HEK293 (cell line): Measurements from ENCODE around the gene P2RY13.

ENCODE experiments used
- CTCF ChIA-PET: fragments of 350-600 bp; formaldehyde crosslinking; extraction: SDS; loops from one replicate; lab custom pipeline; 2021; ENCODE audit warnings: antibody characterized with exemption; lab: Yijun Ruan, JAX
- POLR2A ChIA-PET: fragments of 300-600 bp; formaldehyde crosslinking; extraction: SDS; loops from one replicate; lab custom pipeline; 2020; ENCODE audit warnings: antibody characterized with exemption, inconsistent platforms; lab: Yijun Ruan, JAX
- H3K27ac ChIP-seq: fragments of 200-500 bp; sonication (Bioruptor generic); 2 replicates; pipeline ENCODE4 v1.5.1; 2014; ENCODE audit warnings: low read depth, low read length, control low read depth, inconsistent platforms; ENCODE audit errors: extremely low read depth
- H3K36me3 ChIP-seq, 2 experiments: fragments of 200-500 bp in 1 of 2; sonication (Bioruptor generic) in 1 of 2; 1 replicate in 1 of 2; 2 replicates in 1 of 2; pipeline ENCODE4 v1.5.1; 2014 to 2017; ENCODE audit warnings: inconsistent platforms in 2 of 2, low read length in 2 of 2; ENCODE audit not compliant: control insufficient read depth in 2 of 2, insufficient read depth in 1 of 2
- H3K4me1 ChIP-seq: fragments of 200-500 bp; sonication (Bioruptor generic); 2 replicates; pipeline ENCODE4 v1.5.1; 2014; ENCODE audit warnings: mild to moderate bottlenecking, low read length, inconsistent platforms; ENCODE audit not compliant: control insufficient read depth, insufficient read depth
- H3K4me3 ChIP-seq: 2 replicates; pipeline ENCODE4 v1.5.1; 2011; ENCODE audit warnings: low read depth, mild to moderate bottlenecking, control low read depth, low read length, moderate library complexity
- H3K9me3 ChIP-seq: fragments of 200-500 bp; sonication (Bioruptor generic); 2 replicates; pipeline ENCODE4 v1.5.1; 2014; ENCODE audit warnings: low read depth, low read length, inconsistent platforms; ENCODE audit not compliant: control insufficient read depth, insufficient read depth
- BCL6B ChIP-seq: fragments of 450-650 bp; formaldehyde crosslinking; IDR thresholded peaks from 2 replicates; pipeline ENCODE4 v1.5.1; 2017; ENCODE audit warnings: missing biosample characterization, missing genetic modification characterization
- GLI4 ChIP-seq: fragments of 450-650 bp; formaldehyde crosslinking; IDR thresholded peaks from 2 replicates; pipeline ENCODE4 v1.5.1; 2016; ENCODE audit warnings: missing biosample characterization, missing genetic modification characterization
- GLIS2 ChIP-seq: fragments of 450-650 bp; formaldehyde crosslinking; IDR thresholded peaks from 2 replicates; pipeline ENCODE4 v1.5.1; 2016; ENCODE audit warnings: missing biosample characterization, missing genetic modification characterization
- KLF9 ChIP-seq: fragments of 450-650 bp; formaldehyde crosslinking; IDR thresholded peaks from 2 replicates; pipeline ENCODE4 v1.5.1; 2016; ENCODE audit warnings: missing biosample characterization, missing genetic modification characterization, low read depth
- MEIS1 ChIP-seq: sonication (generic); formaldehyde crosslinking; IDR thresholded peaks from 2 replicates; pipeline ENCODE4 v1.8.1; 2022; ENCODE audit warnings: missing genetic modification reagents, mild to moderate bottlenecking, borderline replicate concordance
- PBX3 ChIP-seq: sonication (generic); formaldehyde crosslinking; IDR thresholded peaks from 2 replicates; pipeline ENCODE4 v1.8.1; 2022; ENCODE audit warnings: mild to moderate bottlenecking, moderate library complexity, missing genetic modification reagents
- ZBTB6 ChIP-seq: fragments of 450-650 bp; formaldehyde crosslinking; IDR thresholded peaks from 2 replicates; pipeline ENCODE4 v1.5.1; 2017; ENCODE audit warnings: missing biosample characterization, missing genetic modification characterization
- ZEB2 ChIP-seq: fragments of 450-650 bp; formaldehyde crosslinking; IDR thresholded peaks from 2 replicates; pipeline ENCODE4 v1.5.1; 2016; ENCODE audit warnings: missing biosample characterization, missing genetic modification characterization
- ZNF112 ChIP-seq: fragments of 450-650 bp; formaldehyde crosslinking; IDR thresholded peaks from 2 replicates; pipeline ENCODE4 v1.5.0; 2017; ENCODE audit warnings: missing biosample characterization, missing genetic modification characterization
- ZNF133 ChIP-seq: fragments of 450-650 bp; formaldehyde crosslinking; IDR thresholded peaks from 2 replicates; pipeline ENCODE4 v1.5.1; 2016; ENCODE audit warnings: missing biosample characterization, missing genetic modification characterization
- ZNF148 ChIP-seq: fragments of 450-650 bp; formaldehyde crosslinking; IDR thresholded peaks from 2 replicates; pipeline ENCODE4 v1.5.0; 2017; ENCODE audit warnings: missing biosample characterization, missing genetic modification characterization, borderline replicate concordance
- ZNF175 ChIP-seq: fragments of 450-650 bp; formaldehyde crosslinking; IDR thresholded peaks from 2 replicates; pipeline ENCODE4 v1.5.1; 2016; ENCODE audit warnings: missing biosample characterization, missing genetic modification characterization
- ZNF221 ChIP-seq: fragments of 450-650 bp; formaldehyde crosslinking; IDR thresholded peaks from 2 replicates; pipeline ENCODE4 v1.5.1; 2017; ENCODE audit warnings: missing biosample characterization, missing genetic modification characterization, borderline replicate concordance
- ZNF274 ChIP-seq, 2 experiments: fragments of 200-500 bp in 1 of 2; fragments of 450-650 bp in 1 of 2; sonication (Bioruptor generic) in 1 of 2; formaldehyde crosslinking in 1 of 2; IDR thresholded peaks; 2 replicates each; pipeline versions ENCODE4 v1.5.1 to v1.6.1; 2014 to 2016; ENCODE audit warnings: borderline replicate concordance in 1 of 2, inconsistent platforms in 1 of 2, low read length in 1 of 2, missing biosample characterization in 1 of 2, missing genetic modification characterization in 1 of 2
- ZNF404 ChIP-seq: fragments of 450-650 bp; formaldehyde crosslinking; IDR thresholded peaks from 2 replicates; pipeline ENCODE4 v1.5.1; 2017; ENCODE audit warnings: missing biosample characterization, missing genetic modification characterization
- ZNF529 ChIP-seq: fragments of 450-650 bp; formaldehyde crosslinking; IDR thresholded peaks from 2 replicates; pipeline ENCODE4 v1.5.1; 2017; ENCODE audit warnings: missing genetic modification characterization, missing biosample characterization; ENCODE audit not compliant: insufficient replicate concordance
- ZNF624 ChIP-seq: fragments of 450-650 bp; formaldehyde crosslinking; IDR thresholded peaks from 2 replicates; pipeline ENCODE4 v1.5.1; 2017; ENCODE audit warnings: missing biosample characterization, missing genetic modification characterization
- ZNF677 ChIP-seq: fragments of 450-650 bp; IDR thresholded peaks from 2 replicates; pipeline ENCODE4 v1.5.0; 2018; ENCODE audit warnings: missing biosample characterization, mild to moderate bottlenecking, missing genetic modification characterization, moderate library complexity
- ZNF692 ChIP-seq: fragments of 450-650 bp; formaldehyde crosslinking; IDR thresholded peaks from 2 replicates; pipeline ENCODE4 v1.5.1; 2016; ENCODE audit warnings: missing biosample characterization, missing genetic modification characterization
- ZNF707 ChIP-seq: fragments of 450-650 bp; formaldehyde crosslinking; IDR thresholded peaks from 2 replicates; pipeline ENCODE4 v1.5.1; 2016; ENCODE audit warnings: missing biosample characterization, missing genetic modification characterization
- TF ChIP-seq, protein P1 (sequence below): fragments of 450-650 bp; formaldehyde crosslinking; IDR thresholded peaks from 2 replicates; pipeline ENCODE4 v1.5.1; 2016; ENCODE audit warnings: missing biosample characterization, missing genetic modification characterization

P2RY13 gene

DNA sequence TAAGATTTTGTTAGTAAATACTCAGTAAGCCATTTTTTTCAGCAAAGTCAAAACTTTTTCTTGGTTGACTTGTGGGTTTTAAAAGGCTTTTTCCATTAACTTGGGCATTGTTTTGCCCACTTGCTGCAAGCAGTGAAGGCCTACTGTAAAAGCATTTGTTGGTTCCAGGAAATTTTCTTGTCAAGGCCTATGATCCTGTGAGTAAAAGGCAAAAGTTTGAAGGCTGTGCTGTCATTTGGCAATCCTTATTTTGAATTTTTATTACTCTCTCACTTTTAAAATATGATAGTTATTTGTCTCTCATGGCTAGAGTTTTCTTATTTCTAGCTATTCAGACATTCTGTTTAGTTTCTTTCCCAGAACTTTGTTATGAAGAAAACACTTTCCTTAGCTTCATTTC, 42.2 kb upstream of the P2RY13 start (continued):
- no peak for TF ChIP-seq ZBTB6 (tag by site-specific recombination)
- TF ChIP-seq BCL6B (tag by site-specific recombination), result no peak
- TF ChIP-seq, all 188 proteins: peak for 0

GRCh38 chr3:151367448-151367847, 38.1 kb upstream of the P2RY13 start:
- no peak overlapping the region for H3K4me3 ChIP-seq
- ChIA-PET CTCF (no interaction called here), POLR2A (no interaction called here)
- H3K4me1 ChIP-seq, result no peaks in the 10 kb centered on the region
- no peak overlapping the region for H3K27ac ChIP-seq
- no peaks in the 10 kb centered on the region for H3K9me3 ChIP-seq
- no peak for TF ChIP-seq ZNF148 (tag by site-specific recombination)
- TF ChIP-seq GLIS2 (tag by site-specific recombination), result no peak
- TF ChIP-seq ZNF221, result no peak
- no peak for TF ChIP-seq ZNF404 (tag by site-specific recombination)
- no peak for TF ChIP-seq KLF9
- TF ChIP-seq ZNF692 (tag by site-specific recombination), result no peak
- no peak for TF ChIP-seq ZNF112 (tag by site-specific recombination)
- TF ChIP-seq ZNF529 (tag by site-specific recombination), result no peak
- TF ChIP-seq GLI4 (tag by site-specific recombination), result no peak
- no peak for TF ChIP-seq ZNF624 (tag by site-specific recombination)
- no peak for TF ChIP-seq ZEB2
- no peak for TF ChIP-seq ZNF175 (tag by site-specific recombination)
- H3K36me3 ChIP-seq, result peaks cover 0 to 10% of the 10 kb centered on the region in 2 experiments; a peak in 1 of 3 replicates

- CTCF ChIA-PET, result no interaction called here
- Histone ChIP-seq H3K36me3 (peaks cover 0 to 10% of the 10 kb centered on the region in 2 experiments; a peak in 1 of 3 replicates), H3K4me3 (no peak overlapping the region), H3K27ac (no peak overlapping the region), H3K4me1 (no peaks in the 10 kb centered on the region), H3K9me3 (no peaks in the 10 kb centered on the region)
- POLR2A ChIA-PET, result no interaction called here
- no peak for TF ChIP-seq ZNF624 (tag by site-specific recombination)
- TF ChIP-seq ZNF677, result no peak
- TF ChIP-seq MEIS1 (CRISPR knock-in tag), result no peak
- no peak for TF ChIP-seq ZNF133 (tag by site-specific recombination)
- TF ChIP-seq ZNF707, result no peak
- no peak for TF ChIP-seq PBX3 (CRISPR knock-in tag)
- TF ChIP-seq ZNF274 (IDR thresholded peaks at IDR 0.05; ENCODE audit: low read length), result no peak
- no peak for TF ChIP-seq ZNF274 (tag by site-specific recombination; IDR thresholded peaks at IDR 0.05; ENCODE audit: borderline replicate concordance)
- TF ChIP-seq, protein P1, sequence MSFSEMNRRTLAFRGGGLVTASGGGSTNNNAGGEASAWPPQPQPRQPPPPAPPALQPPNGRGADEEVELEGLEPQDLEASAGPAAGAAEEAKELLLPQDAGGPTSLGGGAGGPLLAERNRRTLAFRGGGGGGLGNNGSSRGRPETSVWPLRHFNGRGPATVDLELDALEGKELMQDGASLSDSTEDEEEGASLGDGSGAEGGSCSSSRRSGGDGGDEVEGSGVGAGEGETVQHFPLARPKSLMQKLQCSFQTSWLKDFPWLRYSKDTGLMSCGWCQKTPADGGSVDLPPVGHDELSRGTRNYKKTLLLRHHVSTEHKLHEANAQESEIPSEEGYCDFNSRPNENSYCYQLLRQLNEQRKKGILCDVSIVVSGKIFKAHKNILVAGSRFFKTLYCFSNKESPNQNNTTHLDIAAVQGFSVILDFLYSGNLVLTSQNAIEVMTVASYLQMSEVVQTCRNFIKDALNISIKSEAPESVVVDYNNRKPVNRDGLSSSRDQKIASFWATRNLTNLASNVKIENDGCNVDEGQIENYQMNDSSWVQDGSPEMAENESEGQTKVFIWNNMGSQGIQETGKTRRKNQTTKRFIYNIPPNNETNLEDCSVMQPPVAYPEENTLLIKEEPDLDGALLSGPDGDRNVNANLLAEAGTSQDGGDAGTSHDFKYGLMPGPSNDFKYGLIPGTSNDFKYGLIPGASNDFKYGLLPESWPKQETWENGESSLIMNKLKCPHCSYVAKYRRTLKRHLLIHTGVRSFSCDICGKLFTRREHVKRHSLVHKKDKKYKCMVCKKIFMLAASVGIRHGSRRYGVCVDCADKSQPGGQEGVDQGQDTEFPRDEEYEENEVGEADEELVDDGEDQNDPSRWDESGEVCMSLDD (tag by site-specific recombination), result no peak
Measured at GRCh38 chr3:151366993-151367392, 37.6 kb upstream of the P2RY13 start.
